ENCODE data around the gene CSDE1.

CSDE1 gene

GRCh38 chr1:114700036-114700600 is 57.7 kb downstream of the CSDE1 start:
- no peaks in the 10 kb centered on the region for H3K79me2 ChIP-seq
- H3K9ac ChIP-seq = no peak overlapping the region
- TF ChIP-seq CTCF (IDR thresholded peaks at IDR 0.05) = no peak
- H3K4me1 ChIP-seq = no peaks in the 10 kb centered on the region
- no peak overlapping the region for H2AFZ ChIP-seq
- H3K36me3 ChIP-seq (ENCODE audit: control insufficient read depth, insufficient read depth, low read length) = no peaks in the 10 kb centered on the region
- H3K4me2 ChIP-seq (ENCODE audit: low read length) = no peak overlapping the region
- H3K4me3 ChIP-seq (ENCODE audit: low read depth, low read length) = no peak overlapping the region
- H3K27me3 ChIP-seq (ENCODE audit: control insufficient read depth, insufficient read depth, low read length) = no peaks in the 10 kb centered on the region
- H3K27ac ChIP-seq = no peak overlapping the region
- no peaks in the 10 kb centered on the region for H3K9me3 ChIP-seq (ENCODE audit: control insufficient read depth, low read length)

- Histone ChIP-seq H3K4me2 (ENCODE audit: low read length) (no peak overlapping the region), H3K4me1 (no peaks in the 10 kb centered on the region), H3K27me3 (ENCODE audit: control insufficient read depth, insufficient read depth, low read length) (no peaks in the 10 kb centered on the region), H3K9me3 (ENCODE audit: control insufficient read depth, low read length) (no peaks in the 10 kb centered on the region), H3K79me2 (no peaks in the 10 kb centered on the region), H3K9ac (no peak overlapping the region), H2AFZ (no peak overlapping the region), H3K27ac (no peak overlapping the region), H3K4me3 (ENCODE audit: low read depth, low read length) (no peak overlapping the region), H3K36me3 (ENCODE audit: control insufficient read depth, insufficient read depth, low read length) (no peaks in the 10 kb centered on the region)
- TF ChIP-seq CTCF (IDR thresholded peaks at IDR 0.05) = no peak
These were observed 61.0 kb downstream of the CSDE1 start for GRCh38 chr1:114696810-114697209.

- no peaks in the 10 kb centered on the region for H3K79me2 ChIP-seq
- H3K9ac ChIP-seq = no peak within 1 kb of the TSS
- peak within 1 kb of the TSS; percentile 14 for H3K4me2 ChIP-seq (ENCODE audit: low read length)
- no peaks in the 10 kb centered on the region for H3K36me3 ChIP-seq (ENCODE audit: control insufficient read depth, insufficient read depth, low read length)
- H3K27me3 ChIP-seq (ENCODE audit: control insufficient read depth, insufficient read depth, low read length) = no peaks in the 10 kb centered on the region
- TF ChIP-seq CTCF (IDR thresholded peaks at IDR 0.05) = no peak
- no peaks in the 10 kb centered on the region for H3K9me3 ChIP-seq (ENCODE audit: control insufficient read depth, low read length)
- no peak within 1 kb of the TSS for H3K27ac ChIP-seq
- H3K4me3 ChIP-seq (ENCODE audit: low read depth, low read length) = no peak within 1 kb of the TSS
- H2AFZ ChIP-seq = no peak within 1 kb of the TSS
- H3K4me1 ChIP-seq = no peaks in the 10 kb centered on the region
These were observed 62.2 kb downstream of the CSDE1 start, which contains the start of gene AMPD1 for GRCh38 chr1:114695430-114696058. Gene AMPD1, minus strand, starts transcription at chr1:114695546. Its CDS starts 75 bp downstream, at chr1:114695471.

- Histone ChIP-seq H3K27me3 (ENCODE audit: control insufficient read depth, insufficient read depth, low read length) (no peaks in the 10 kb centered on the region), H3K4me1 (no peaks in the 10 kb centered on the region), H3K9ac (no peak overlapping the region), H3K36me3 (ENCODE audit: control insufficient read depth, insufficient read depth, low read length) (no peaks in the 10 kb centered on the region), H3K4me3 (ENCODE audit: low read depth, low read length) (no peak overlapping the region), H2AFZ (no peak overlapping the region), H3K4me2 (ENCODE audit: low read length) (no peak overlapping the region), H3K9me3 (ENCODE audit: control insufficient read depth, low read length) (no peaks in the 10 kb centered on the region), H3K79me2 (no peaks in the 10 kb centered on the region), H3K27ac (no peak overlapping the region)
- TF ChIP-seq CTCF (IDR thresholded peaks at IDR 0.05) = no peak
These were observed 63.1 kb downstream of the CSDE1 start for GRCh38 chr1:114694540-114695310.
